Measurements from ENCODE around the gene UHMK1.

GRCh38 chr1:162475089-162475488 is 22.5 kb upstream of the UHMK1 start:
- TF ChIP-seq POLR2AphosphoS5 (IDR thresholded peaks at IDR 0.05; ENCODE audit: low read depth, low read length) (no peak), POLR2A (IDR thresholded peaks at IDR 0.05; ENCODE audit: low read depth, low read length) (no peak), TAF1 (IDR thresholded peaks at IDR 0.05; ENCODE audit: low read depth, low read length) (no peak), POU2F2 (IDR thresholded peaks at IDR 0.05; ENCODE audit: low read depth, low read length) (no peak), PAX5 (IDR thresholded peaks at IDR 0.05; ENCODE audit: insufficient read depth, low read length, severe bottlenecking) (no peak), SPI1 (IDR thresholded peaks at IDR 0.05; ENCODE audit: low read depth, low read length) (no peak)

Measured in GM12891 (cell line).